AG09319 (cell line): Measurements from ENCODE around the gene TM4SF4.

Source experiments
- DNase-seq: peaks from one replicate; pipeline ENCODE4 v3.0.0-alpha.2; 2010; ENCODE audit warnings: low read depth; ENCODE audit errors: extremely low read depth
- TF ChIP-seq, protein P1 (sequence below): IDR thresholded peaks from 2 replicates; pipeline ENCODE4 v1.5.1; 2011; ENCODE audit warnings: low read depth, mild to moderate bottlenecking, inconsistent platforms, low read length, moderate library complexity

TM4SF4 gene

DNA sequence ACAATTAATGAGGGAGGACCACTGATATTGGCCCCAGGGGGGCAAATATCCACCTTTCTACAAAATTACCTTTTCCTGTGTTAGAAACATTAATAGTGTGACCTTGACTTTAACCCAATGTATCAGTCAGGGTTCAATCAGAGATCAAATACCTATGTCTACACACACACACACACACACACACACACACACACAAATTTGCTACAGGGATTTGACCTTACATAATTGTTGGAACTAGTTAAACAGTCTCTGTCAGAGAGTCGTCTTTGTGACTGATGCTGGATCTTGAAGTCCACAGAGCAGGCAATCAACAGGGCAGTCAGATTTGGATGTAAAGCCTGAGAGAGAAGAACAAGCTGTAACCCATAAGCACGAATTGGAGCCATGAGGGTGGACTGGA lies 32.5 kb downstream of the TM4SF4 start:
- DNase-seq: no peak
- TF ChIP-seq, protein P1, sequence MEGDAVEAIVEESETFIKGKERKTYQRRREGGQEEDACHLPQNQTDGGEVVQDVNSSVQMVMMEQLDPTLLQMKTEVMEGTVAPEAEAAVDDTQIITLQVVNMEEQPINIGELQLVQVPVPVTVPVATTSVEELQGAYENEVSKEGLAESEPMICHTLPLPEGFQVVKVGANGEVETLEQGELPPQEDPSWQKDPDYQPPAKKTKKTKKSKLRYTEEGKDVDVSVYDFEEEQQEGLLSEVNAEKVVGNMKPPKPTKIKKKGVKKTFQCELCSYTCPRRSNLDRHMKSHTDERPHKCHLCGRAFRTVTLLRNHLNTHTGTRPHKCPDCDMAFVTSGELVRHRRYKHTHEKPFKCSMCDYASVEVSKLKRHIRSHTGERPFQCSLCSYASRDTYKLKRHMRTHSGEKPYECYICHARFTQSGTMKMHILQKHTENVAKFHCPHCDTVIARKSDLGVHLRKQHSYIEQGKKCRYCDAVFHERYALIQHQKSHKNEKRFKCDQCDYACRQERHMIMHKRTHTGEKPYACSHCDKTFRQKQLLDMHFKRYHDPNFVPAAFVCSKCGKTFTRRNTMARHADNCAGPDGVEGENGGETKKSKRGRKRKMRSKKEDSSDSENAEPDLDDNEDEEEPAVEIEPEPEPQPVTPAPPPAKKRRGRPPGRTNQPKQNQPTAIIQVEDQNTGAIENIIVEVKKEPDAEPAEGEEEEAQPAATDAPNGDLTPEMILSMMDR: no peak

DNA sequence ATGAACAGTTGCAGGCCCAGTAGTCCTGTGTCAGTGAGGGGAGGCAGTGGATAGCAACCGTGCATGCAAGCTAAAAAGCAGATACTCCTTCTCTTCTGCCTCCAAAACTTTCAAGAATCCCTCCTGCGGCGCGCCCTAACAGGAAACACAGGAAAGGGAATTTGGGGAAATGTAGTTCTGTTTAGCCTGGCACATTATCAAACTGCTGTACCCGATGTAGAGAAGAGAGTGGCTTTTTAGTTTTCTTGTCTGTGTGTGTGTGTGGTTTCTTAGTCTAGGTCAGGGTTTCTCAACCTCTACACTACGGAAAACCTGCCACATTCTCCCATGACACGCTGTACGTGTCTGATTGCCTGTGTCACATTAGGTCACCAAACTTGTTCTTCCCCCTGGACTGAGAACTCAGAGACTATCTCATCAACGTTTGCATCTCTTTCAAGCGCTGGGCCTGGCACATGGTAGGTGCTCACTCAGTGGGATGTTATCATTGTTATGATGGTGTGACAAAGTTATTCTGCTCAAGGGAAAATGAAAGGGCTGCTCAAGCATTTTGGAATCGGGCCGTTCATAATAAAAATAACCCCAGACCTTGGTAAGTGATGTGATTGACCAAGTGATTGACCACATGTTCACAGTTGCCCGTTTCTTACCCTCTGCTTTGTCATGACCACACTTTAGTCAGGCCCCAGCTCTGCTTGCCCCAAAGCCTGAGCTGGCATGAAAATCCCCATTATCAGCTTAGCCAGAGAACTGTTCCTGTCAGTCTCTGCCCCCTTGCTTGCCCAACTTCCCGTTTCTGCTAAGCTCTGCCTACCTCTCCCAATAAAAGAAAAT lies 33.2 kb downstream of the TM4SF4 start:
- TF ChIP-seq, protein P1: no peak
- DNase-seq: no peak

DNA sequence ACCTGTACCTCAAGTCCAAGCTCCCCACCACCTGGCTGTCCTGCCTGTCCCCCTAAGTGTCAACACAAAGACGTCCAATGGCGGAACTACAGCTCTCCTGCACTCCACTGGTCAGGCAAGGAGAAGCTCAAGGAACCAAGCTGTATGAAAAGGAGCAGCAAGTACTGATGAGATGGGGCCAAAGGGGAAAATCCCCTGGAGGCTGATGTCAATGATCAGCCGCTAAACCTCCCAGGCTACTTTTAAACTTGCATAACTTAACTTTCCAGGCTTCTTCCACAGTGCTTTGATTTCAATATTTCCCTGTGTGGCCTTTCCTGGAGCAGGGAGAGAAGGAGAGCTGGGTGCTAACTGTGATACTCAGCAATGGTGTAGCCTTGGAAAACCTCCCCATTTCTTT lies 35.0 kb downstream of the TM4SF4 start:
- TF ChIP-seq, protein P1: no peak
- no peak for DNase-seq

DNA sequence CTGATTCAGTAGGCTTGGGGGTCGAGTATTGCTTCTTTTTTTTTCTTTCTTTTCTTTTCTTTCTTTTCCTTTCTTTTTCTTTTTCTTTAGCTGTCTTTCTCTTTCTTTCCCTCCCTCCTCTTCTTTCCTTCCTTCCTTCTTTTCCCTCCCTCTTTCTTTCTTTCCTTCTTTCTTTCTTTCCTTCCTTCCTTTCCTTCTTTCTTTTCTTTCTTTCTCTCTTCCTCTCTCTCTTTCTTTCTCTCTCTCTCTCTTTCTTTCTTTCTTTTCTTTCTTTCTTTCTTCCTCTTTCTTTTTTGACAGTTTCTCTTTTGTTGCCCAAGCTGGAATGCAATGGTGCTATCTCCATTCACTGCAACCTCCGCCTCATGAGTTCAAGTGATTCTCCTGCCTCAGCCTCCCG lies 36.0 kb downstream of the TM4SF4 start:
- no peak for DNase-seq
- TF ChIP-seq, protein P1: no peak

DNA sequence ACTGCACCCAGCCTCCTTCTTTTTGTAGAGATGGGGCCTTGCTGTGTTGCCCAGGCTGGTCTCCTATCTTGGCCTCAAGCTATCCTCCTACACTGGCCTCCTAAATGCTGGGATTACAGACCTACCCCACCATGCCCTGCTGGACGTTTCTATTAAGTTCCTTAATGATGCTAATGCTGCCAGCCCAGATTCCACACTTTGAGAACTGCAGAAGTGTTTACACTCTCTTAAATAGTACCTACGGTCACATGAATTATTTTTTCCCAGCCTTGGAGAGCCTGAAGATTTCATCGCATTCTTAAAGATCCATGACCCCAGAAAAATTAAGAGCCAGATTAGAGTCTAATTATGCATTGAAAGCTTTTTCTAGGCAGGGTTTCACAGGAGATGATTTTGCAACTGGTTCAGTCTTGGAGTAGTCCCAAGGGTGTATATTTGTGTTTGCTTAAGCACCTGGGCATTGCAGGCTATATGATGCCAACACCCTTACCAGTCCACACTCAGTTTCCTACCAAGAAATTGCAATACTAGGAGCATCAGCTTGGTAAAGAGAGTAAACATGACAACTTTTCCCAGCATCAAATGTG lies 36.6 kb downstream of the TM4SF4 start:
- TF ChIP-seq, protein P1: no peak
- DNase-seq: no peak

DNA sequence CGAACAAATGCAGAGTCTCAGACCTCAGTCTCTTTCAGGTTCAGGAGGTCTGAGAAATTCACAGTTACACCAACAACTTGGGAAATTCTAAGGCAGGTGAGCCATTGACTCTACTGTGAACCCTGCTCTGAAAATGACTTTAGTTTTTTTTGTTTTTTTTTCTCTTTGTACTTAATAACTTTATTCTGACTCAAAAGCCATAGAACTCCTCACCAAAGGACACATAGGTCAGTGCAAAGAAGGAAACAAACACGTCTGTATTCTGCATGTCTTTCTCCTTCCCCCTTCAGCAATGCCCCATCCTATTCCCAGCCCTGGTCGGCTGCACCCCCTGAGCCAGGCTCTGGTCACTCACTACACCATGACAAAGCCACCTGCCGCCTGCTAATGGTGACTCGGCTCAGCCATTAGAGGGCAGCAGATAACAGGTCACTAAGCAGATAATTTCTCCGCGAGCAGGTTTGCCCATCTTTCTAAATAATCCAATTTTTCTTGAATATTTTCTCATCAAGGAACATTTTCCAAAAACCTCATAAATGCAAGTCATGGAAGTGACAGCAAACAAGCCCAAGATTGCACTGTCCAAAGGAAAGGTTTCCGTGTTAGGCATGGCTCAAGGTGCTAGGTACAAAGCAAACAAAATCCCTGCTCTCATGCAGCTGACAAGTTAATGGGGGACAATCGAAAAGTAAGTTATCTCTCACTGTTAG lies 37.7 kb downstream of the TM4SF4 start:
- TF ChIP-seq, protein P1: peak; percentile 81
- DNase-seq: peak; percentile 35

DNA sequence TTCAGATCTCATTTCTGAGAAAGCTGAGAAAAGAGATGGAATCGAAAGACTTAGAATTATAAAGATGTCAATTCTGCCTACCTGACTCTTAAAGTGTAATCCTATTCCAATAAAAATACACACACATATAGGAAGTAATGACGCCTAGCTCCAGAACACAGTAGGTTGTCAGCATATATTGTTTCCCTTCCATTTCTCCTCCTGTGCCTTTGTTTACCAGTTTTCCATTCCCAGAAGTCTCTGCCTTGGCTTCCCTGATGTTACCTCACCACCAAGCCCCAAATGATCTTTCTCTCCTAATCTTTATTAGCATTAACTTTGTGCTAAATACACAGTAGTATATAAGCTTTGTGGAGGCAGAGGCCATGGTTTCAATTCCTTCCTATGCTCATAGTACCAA lies 40.0 kb downstream of the TM4SF4 start:
- TF ChIP-seq, protein P1: no peak
- DNase-seq: no peak
